SK-N-SH (cell line): ENCODE measurements around the gene PLCB1. TPM values are rescaled to one million over a fixed set of nuclear protein-coding genes. Genes with fewer than 3 reads are reported as not detected.

Source experiments
- CTCF ChIA-PET: fragments of 300-600, 350-600 bp; formaldehyde crosslinking; extraction: SDS; loops from one replicate; lab custom pipeline; 2021; lab: Yijun Ruan, JAX
- POLR2A ChIA-PET: fragments of 350-600 bp; sonication (Branson Sonifier 250); formaldehyde crosslinking; extraction: SDS; loops from one replicate; lab custom pipeline; 2020; ENCODE audit warnings: antibody characterized with exemption, inconsistent platforms; lab: Yijun Ruan, JAX
- DNase-seq: peaks from one replicate; pipeline ENCODE4 v3.0.0; 2012
- H2AFZ ChIP-seq: fragments of 200-600 bp; sonication (generic); 2 replicates; pipeline ENCODE4 v1.8.1; 2016; ENCODE audit warnings: antibody characterized with exemption, mild to moderate bottlenecking, low read depth
- H3F3A ChIP-seq: fragments of 200-600 bp; sonication (generic); replicated peaks from 2 replicates; pipeline ENCODE3; 2016; ENCODE audit warnings: antibody characterized with exemption, mild to moderate bottlenecking; ENCODE audit not compliant: insufficient read depth
- H3K27ac ChIP-seq, 2 experiments: fragments of 200-500 bp in 1 of 2; fragments of 200-600 bp in 1 of 2; sonication (Bioruptor generic) in 1 of 2; sonication (generic), shearing (Covaris generic) in 1 of 2; 2 replicates each; pipeline versions ENCODE4 v1.5.1 to v1.6.1; 2014 to 2016; ENCODE audit warnings: low read depth in 2 of 2, inconsistent platforms in 1 of 2, low read length in 1 of 2, mild to moderate bottlenecking in 1 of 2, mixed read lengths in 1 of 2
- H3K27me3 ChIP-seq: fragments of 200-600 bp; sonication (generic), shearing (Covaris generic); 2 replicates; pipeline ENCODE4 v1.6.1; 2016; ENCODE audit warnings: mixed run types; ENCODE audit not compliant: insufficient read depth
- H3K36me3 ChIP-seq, 2 experiments: fragments of 200-500 bp in 1 of 2; fragments of 200-600 bp in 1 of 2; sonication (Bioruptor generic) in 1 of 2; sonication (generic) in 1 of 2; replicated peaks in 1 of 2; 2 replicates each; pipeline versions ENCODE3 to v1.5.1; 2014 to 2016; ENCODE audit warnings: low read length in 1 of 2, mild to moderate bottlenecking in 1 of 2; ENCODE audit not compliant: insufficient read depth in 2 of 2, control insufficient read depth in 1 of 2
- H3K4me1 ChIP-seq, 2 experiments: fragments of 200-500 bp in 1 of 2; fragments of 200-600 bp in 1 of 2; sonication (Bioruptor generic) in 1 of 2; sonication (generic), shearing (Covaris generic) in 1 of 2; 2 replicates each; pipeline versions ENCODE4 v1.5.1 to v1.6.1; 2014 to 2016; ENCODE audit warnings: low read depth in 1 of 2, low read length in 1 of 2, mixed run types in 1 of 2; ENCODE audit not compliant: insufficient read depth in 2 of 2, control insufficient read depth in 1 of 2
- H3K4me2 ChIP-seq: fragments of 200-600 bp; sonication (generic), shearing (Covaris generic); 2 replicates; pipeline ENCODE4 v1.6.1; 2017; ENCODE audit warnings: mixed run types
- H3K4me3 ChIP-seq, 2 experiments: fragments of 200-500 bp in 1 of 2; fragments of 200-600 bp in 1 of 2; sonication (Bioruptor generic) in 1 of 2; sonication (generic), shearing (Covaris generic) in 1 of 2; 2 replicates each; pipeline versions ENCODE4 v1.5.1 to v1.8.1; 2014 to 2016; ENCODE audit warnings: low read depth in 2 of 2, inconsistent platforms in 1 of 2, low read length in 1 of 2, mild to moderate bottlenecking in 1 of 2, mixed read lengths in 1 of 2, moderate library complexity in 1 of 2
- H3K79me2 ChIP-seq: fragments of 200-600 bp; sonication (generic); 2 replicates; pipeline ENCODE4 v1.8.1; 2017; ENCODE audit warnings: mild to moderate bottlenecking; ENCODE audit not compliant: insufficient read depth
- H3K9ac ChIP-seq: fragments of 200-600 bp; sonication (generic); 2 replicates; pipeline ENCODE4 v1.6.1; 2017; ENCODE audit warnings: mixed run types
- H3K9me2 ChIP-seq: fragments of 200-600 bp; sonication (generic); 2 replicates; pipeline ENCODE4 v1.6.1; 2017; ENCODE audit warnings: mixed run types
- H3K9me3 ChIP-seq: fragments of 200-600 bp; sonication (generic); 2 replicates; pipeline ENCODE4 v1.6.1; 2017; ENCODE audit warnings: mixed run types, mild to moderate bottlenecking, moderate library complexity
- H4K20me1 ChIP-seq: fragments of 200-600 bp; sonication (generic); 2 replicates; pipeline ENCODE4 v1.6.1; 2017; ENCODE audit warnings: mild to moderate bottlenecking, mixed run types; ENCODE audit not compliant: insufficient read depth
- ELF1 ChIP-seq: IDR thresholded peaks from 2 replicates; pipeline ENCODE4 v1.4.0; 2012
- EP300 ChIP-seq, 2 experiments: IDR thresholded peaks; 2 replicates each; pipeline versions ENCODE4 v1.4.0 to v1.6.1; 2012; ENCODE audit warnings: borderline replicate concordance in 1 of 2, low read depth in 1 of 2, low read length in 1 of 2
- FOSL2 ChIP-seq: IDR thresholded peaks from 2 replicates; pipeline ENCODE4 v1.4.0; 2012; ENCODE audit warnings: low read depth, mild to moderate bottlenecking, moderate library complexity, borderline replicate concordance
- FOXM1 ChIP-seq: IDR thresholded peaks from 2 replicates; pipeline ENCODE4 v1.4.0; 2012; ENCODE audit warnings: low read depth, mild to moderate bottlenecking
- IRF3 ChIP-seq: fragments of 150-350 bp; IDR thresholded peaks from 2 replicates; pipeline ENCODE4 v1.6.1; 2016; ENCODE audit warnings: mild to moderate bottlenecking, low read depth, low read length
- JUND ChIP-seq: IDR thresholded peaks from 2 replicates; pipeline ENCODE4 v1.4.0; 2012
- MEF2A ChIP-seq: IDR thresholded peaks from 2 replicates; pipeline ENCODE4 v1.4.0; 2012; ENCODE audit warnings: low read depth, borderline replicate concordance
- POLR2AphosphoS5 ChIP-seq: IDR thresholded peaks from 2 replicates; pipeline ENCODE4 v1.6.1; 2012; ENCODE audit warnings: low read depth, low read length
- RCOR1 ChIP-seq: fragments of 150-350 bp; IDR thresholded peaks from 2 replicates; pipeline ENCODE4 v1.6.1; 2017; ENCODE audit warnings: antibody characterized with exemption, low read length
- SIN3A ChIP-seq: IDR thresholded peaks from 2 replicates; pipeline ENCODE4 v1.6.1; 2012; ENCODE audit warnings: low read depth, mild to moderate bottlenecking, low read length, moderate library complexity, borderline replicate concordance
- TAF1 ChIP-seq: IDR thresholded peaks from 2 replicates; pipeline ENCODE4 v1.6.1; 2012; ENCODE audit warnings: low read depth, mild to moderate bottlenecking, low read length, moderate library complexity, borderline replicate concordance
- TCF12 ChIP-seq: IDR thresholded peaks from 2 replicates; pipeline ENCODE4 v1.4.0; 2012
- YY1 ChIP-seq: IDR thresholded peaks from 2 replicates; pipeline ENCODE4 v1.4.0; 2012; ENCODE audit warnings: low read depth, mild to moderate bottlenecking
- WGBS: methylation state at CpG from one replicate; pipeline ENCODE4 v1.1.6; 2017; ENCODE audit warnings: low lambda C conversion rate; 5-methylcytosine and 5-hydroxymethylcytosine counted together
- polyA plus RNA-seq, 3 experiments: library from polyadenylated mRNA; depleted of rRNA; stranded (reverse); fragments of >200 nt; gene quantifications; 2 replicates each; pipeline ENCODE4 v1.2.3, GENCODE V29; 2012
- TF ChIP-seq, protein P1 (sequence below): fragments of 200-600 bp; sonication (generic); IDR thresholded peaks from 2 replicates; pipeline ENCODE4 v1.6.1; 2017; ENCODE audit warnings: antibody characterized with exemption, mild to moderate bottlenecking, moderate library complexity
- TF ChIP-seq, protein P2 (sequence below): IDR thresholded peaks from 2 replicates; pipeline ENCODE4 v1.4.0; 2012; ENCODE audit warnings: low read depth
- TF ChIP-seq, protein P3 (sequence below): IDR thresholded peaks from 2 replicates; pipeline ENCODE4 v1.6.1; 2012; ENCODE audit warnings: mild to moderate bottlenecking, low read depth, low read length, moderate library complexity

Gene PLCB1
- polyA plus RNA-seq, 1 of the 3 experiments (the other 2 are of a cell fraction), result 10.5 TPM

- POLR2A ChIA-PET, result no interaction called here
- no peak overlapping the region for H3K4me3 ChIP-seq
- peaks cover 18% of the 10 kb centered on the region for H3F3A ChIP-seq
- H3K9me2 ChIP-seq, result no peaks in the 10 kb centered on the region
- H3K9me3 ChIP-seq, result no peaks in the 10 kb centered on the region
- H2AFZ ChIP-seq, result no peak overlapping the region
- H4K20me1 ChIP-seq, result no peaks in the 10 kb centered on the region
- H3K36me3 ChIP-seq, result peaks cover 0 to 4% of the 10 kb centered on the region in 2 experiments
- no peak for TF ChIP-seq POLR2AphosphoS5
- no peak for TF ChIP-seq YY1
- TF ChIP-seq FOSL2, result no peak
- TF ChIP-seq, protein P1, sequence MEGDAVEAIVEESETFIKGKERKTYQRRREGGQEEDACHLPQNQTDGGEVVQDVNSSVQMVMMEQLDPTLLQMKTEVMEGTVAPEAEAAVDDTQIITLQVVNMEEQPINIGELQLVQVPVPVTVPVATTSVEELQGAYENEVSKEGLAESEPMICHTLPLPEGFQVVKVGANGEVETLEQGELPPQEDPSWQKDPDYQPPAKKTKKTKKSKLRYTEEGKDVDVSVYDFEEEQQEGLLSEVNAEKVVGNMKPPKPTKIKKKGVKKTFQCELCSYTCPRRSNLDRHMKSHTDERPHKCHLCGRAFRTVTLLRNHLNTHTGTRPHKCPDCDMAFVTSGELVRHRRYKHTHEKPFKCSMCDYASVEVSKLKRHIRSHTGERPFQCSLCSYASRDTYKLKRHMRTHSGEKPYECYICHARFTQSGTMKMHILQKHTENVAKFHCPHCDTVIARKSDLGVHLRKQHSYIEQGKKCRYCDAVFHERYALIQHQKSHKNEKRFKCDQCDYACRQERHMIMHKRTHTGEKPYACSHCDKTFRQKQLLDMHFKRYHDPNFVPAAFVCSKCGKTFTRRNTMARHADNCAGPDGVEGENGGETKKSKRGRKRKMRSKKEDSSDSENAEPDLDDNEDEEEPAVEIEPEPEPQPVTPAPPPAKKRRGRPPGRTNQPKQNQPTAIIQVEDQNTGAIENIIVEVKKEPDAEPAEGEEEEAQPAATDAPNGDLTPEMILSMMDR, result no peak
- no peak for TF ChIP-seq ELF1
- no peak for TF ChIP-seq JUND
- no peak for TF ChIP-seq SIN3A
- TF ChIP-seq FOXM1, result no peak
- TF ChIP-seq TAF1, result no peak
- TF ChIP-seq, protein P2, sequence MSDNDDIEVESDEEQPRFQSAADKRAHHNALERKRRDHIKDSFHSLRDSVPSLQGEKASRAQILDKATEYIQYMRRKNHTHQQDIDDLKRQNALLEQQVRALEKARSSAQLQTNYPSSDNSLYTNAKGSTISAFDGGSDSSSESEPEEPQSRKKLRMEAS, result no peak
- no peak for TF ChIP-seq IRF3
- TF ChIP-seq, protein P3, sequence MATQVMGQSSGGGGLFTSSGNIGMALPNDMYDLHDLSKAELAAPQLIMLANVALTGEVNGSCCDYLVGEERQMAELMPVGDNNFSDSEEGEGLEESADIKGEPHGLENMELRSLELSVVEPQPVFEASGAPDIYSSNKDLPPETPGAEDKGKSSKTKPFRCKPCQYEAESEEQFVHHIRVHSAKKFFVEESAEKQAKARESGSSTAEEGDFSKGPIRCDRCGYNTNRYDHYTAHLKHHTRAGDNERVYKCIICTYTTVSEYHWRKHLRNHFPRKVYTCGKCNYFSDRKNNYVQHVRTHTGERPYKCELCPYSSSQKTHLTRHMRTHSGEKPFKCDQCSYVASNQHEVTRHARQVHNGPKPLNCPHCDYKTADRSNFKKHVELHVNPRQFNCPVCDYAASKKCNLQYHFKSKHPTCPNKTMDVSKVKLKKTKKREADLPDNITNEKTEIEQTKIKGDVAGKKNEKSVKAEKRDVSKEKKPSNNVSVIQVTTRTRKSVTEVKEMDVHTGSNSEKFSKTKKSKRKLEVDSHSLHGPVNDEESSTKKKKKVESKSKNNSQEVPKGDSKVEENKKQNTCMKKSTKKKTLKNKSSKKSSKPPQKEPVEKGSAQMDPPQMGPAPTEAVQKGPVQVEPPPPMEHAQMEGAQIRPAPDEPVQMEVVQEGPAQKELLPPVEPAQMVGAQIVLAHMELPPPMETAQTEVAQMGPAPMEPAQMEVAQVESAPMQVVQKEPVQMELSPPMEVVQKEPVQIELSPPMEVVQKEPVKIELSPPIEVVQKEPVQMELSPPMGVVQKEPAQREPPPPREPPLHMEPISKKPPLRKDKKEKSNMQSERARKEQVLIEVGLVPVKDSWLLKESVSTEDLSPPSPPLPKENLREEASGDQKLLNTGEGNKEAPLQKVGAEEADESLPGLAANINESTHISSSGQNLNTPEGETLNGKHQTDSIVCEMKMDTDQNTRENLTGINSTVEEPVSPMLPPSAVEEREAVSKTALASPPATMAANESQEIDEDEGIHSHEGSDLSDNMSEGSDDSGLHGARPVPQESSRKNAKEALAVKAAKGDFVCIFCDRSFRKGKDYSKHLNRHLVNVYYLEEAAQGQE, result no peak
- TF ChIP-seq EP300 (IDR thresholded peaks at IDR 0.05; ENCODE audit: borderline replicate concordance in 1 of 2, low read depth in 1 of 2, low read length in 1 of 2), result no peak
- TF ChIP-seq RCOR1, result no peak
- TF ChIP-seq MEF2A, result no peak
- TF ChIP-seq TCF12, result no peak
- no peak for DNase-seq
- 87% methylated on average over 1 of the region's 1 CpG for WGBS
- H3K79me2 ChIP-seq, result no peaks in the 10 kb centered on the region
- no peak overlapping the region for H3K4me2 ChIP-seq
- no peaks in the 10 kb centered on the region for H3K27me3 ChIP-seq
- H3K4me1 ChIP-seq, result peaks cover 8 to 9% of the 10 kb centered on the region in 2 experiments; a peak in 3 of 4 replicates
- CTCF ChIA-PET, result no interaction called here
- no peak overlapping the region for H3K27ac ChIP-seq
- H3K9ac ChIP-seq, result no peak overlapping the region
These were observed 499.2 kb downstream of the PLCB1 start for GRCh38 chr20:8631271-8631670.
